Activated T-cell treated with anti-CD3 and anti-CD28 coated beads, Interleukin-2, amount 50 U/mL, for 72 hours (primary cell): ENCODE results near the gene TNFSF13B. TPM values are rescaled to one million over a fixed set of nuclear protein-coding genes. Genes with fewer than 3 reads are reported as not detected.

Experiments
- ATAC-seq, 2 donors: fragments of 150-1000 bp; cut with Tn5 transposase; replicated peaks in 1 of 2; 2 replicates each; pipeline ENCODE4 v1.10.0; 2021; ENCODE audit warnings: moderate library complexity in 2 of 2, mild to moderate bottlenecking in 1 of 2
- DNase-seq, 2 donors: peaks; one replicate each; pipeline ENCODE4 v3.0.0; 2021 to 2022; ENCODE audit warnings: mixed read lengths in 1 of 2
- H3K27ac Mint-ChIP-seq: one replicate; pipeline ENCODE4 v1.8.0; 2022; ENCODE audit warnings: mild to moderate bottlenecking, moderate library complexity, mixed read lengths
- H3K27me3 Mint-ChIP-seq: one replicate; pipeline ENCODE4 v1.8.0; 2022; ENCODE audit warnings: low read depth, mixed read lengths
- H3K36me3 Mint-ChIP-seq, 2 donors: one replicate each; pipeline ENCODE4 v1.8.0; 2022; ENCODE audit warnings: mixed read lengths in 2 of 2, mild to moderate bottlenecking in 1 of 2; ENCODE audit not compliant: insufficient read depth in 2 of 2
- H3K4me1 Mint-ChIP-seq: one replicate; pipeline ENCODE4 v1.8.0; 2022; ENCODE audit warnings: low read depth, mixed read lengths
- H3K4me3 Mint-ChIP-seq, 2 donors: one replicate each; pipeline ENCODE4 v1.8.0; 2022; ENCODE audit warnings: mild to moderate bottlenecking in 2 of 2, mixed read lengths in 2 of 2, moderate library complexity in 2 of 2
- H3K9me3 Mint-ChIP-seq, 2 donors: one replicate each; pipeline ENCODE4 v1.8.0; 2022; ENCODE audit warnings: mixed read lengths in 2 of 2
- total RNA-seq, 2 donors: library from RNA; stranded (reverse); gene quantifications; one replicate each; pipeline ENCODE4 v1.2.3, GENCODE V29; 2022

The TNFSF13B gene
- 1 to 10 TPM; 2.7 TPM for total RNA-seq

- ATAC-seq (peak; percentile 73 to 79), DNase-seq (peak; percentile 45 to 53)
- Mint-ChIP-seq H3K36me3 (no peaks in the 10 kb centered on the region), H3K4me3 (peak within 1 kb of the TSS; percentile 84 to 86), H3K9me3 (peaks cover 0 to 2% of the 10 kb centered on the region in 2 donors), H3K27me3 (no peaks in the 10 kb centered on the region), H3K27ac (peak within 1 kb of the TSS; percentile 91), H3K4me1 (peaks cover 51% of the 10 kb centered on the region)
These were observed at the start of gene TNFSF13B for GRCh38 chr13:108269601-108270328. TNFSF13B (plus strand) TSS chr13:108269718; CDS start chr13:108269896, 178 bp downstream.

- H3K4me1 Mint-ChIP-seq = peaks cover 53% of the 10 kb centered on the region
- ATAC-seq = no peak
- H3K4me3 Mint-ChIP-seq = peak overlapping the region; percentile 90 to 94
- no peaks in the 10 kb centered on the region for H3K9me3 Mint-ChIP-seq
- peak overlapping the region; percentile 57 for H3K27ac Mint-ChIP-seq
- no peak for DNase-seq
- no peaks in the 10 kb centered on the region for H3K27me3 Mint-ChIP-seq
- peaks cover 0 to 1% of the 10 kb centered on the region in 2 donors for H3K36me3 Mint-ChIP-seq
These were observed 49.5 kb upstream of the TNFSF13B start for GRCh38 chr13:108220041-108220440.

GRCh38 chr13:108223687-108224503 is 45.6 kb upstream of the TNFSF13B start:
- Mint-ChIP-seq H3K36me3 (no peaks in the 10 kb centered on the region), H3K27me3 (no peaks in the 10 kb centered on the region), H3K4me1 (peaks cover 56% of the 10 kb centered on the region), H3K27ac (no peak overlapping the region), H3K9me3 (no peaks in the 10 kb centered on the region), H3K4me3 (no peak overlapping the region)
- DNase-seq (no peak), ATAC-seq (no peak)

- peak; percentile 54 to 61 for ATAC-seq
- no peaks in the 10 kb centered on the region for H3K9me3 Mint-ChIP-seq
- DNase-seq = no peak
- H3K36me3 Mint-ChIP-seq = peaks cover 3% of the 10 kb centered on the region in 2 donors
- H3K4me1 Mint-ChIP-seq = peaks cover 41% of the 10 kb centered on the region
- no peak overlapping the region for H3K27ac Mint-ChIP-seq
- H3K4me3 Mint-ChIP-seq = peak overlapping the region in 1 of 2 donors; percentile 6
- no peaks in the 10 kb centered on the region for H3K27me3 Mint-ChIP-seq
These were observed 44.1 kb upstream of the TNFSF13B start for GRCh38 chr13:108225440-108225839.

- peaks cover 36% of the 10 kb centered on the region for H3K4me1 Mint-ChIP-seq
- no peak overlapping the region for H3K4me3 Mint-ChIP-seq
- H3K27me3 Mint-ChIP-seq = no peaks in the 10 kb centered on the region
- ATAC-seq (peak; percentile 34 to 44), DNase-seq (no peak)
- H3K36me3 Mint-ChIP-seq = peaks cover 3% of the 10 kb centered on the region in 2 donors
- H3K27ac Mint-ChIP-seq = no peak overlapping the region
- H3K9me3 Mint-ChIP-seq = no peaks in the 10 kb centered on the region
These were observed 43.3 kb upstream of the TNFSF13B start for GRCh38 chr13:108226184-108226583.

GRCh38 chr13:108227651-108228272 is 41.8 kb upstream of the TNFSF13B start:
- H3K4me3 Mint-ChIP-seq = no peak overlapping the region
- no peak for ATAC-seq
- DNase-seq = peak in 1 of 2 donors; percentile 41
- H3K9me3 Mint-ChIP-seq = no peaks in the 10 kb centered on the region
- peaks cover 3% of the 10 kb centered on the region in 2 donors for H3K36me3 Mint-ChIP-seq
- peaks cover 31% of the 10 kb centered on the region for H3K4me1 Mint-ChIP-seq
- peak overlapping the region; percentile 68 for H3K27ac Mint-ChIP-seq
- no peaks in the 10 kb centered on the region for H3K27me3 Mint-ChIP-seq

- Mint-ChIP-seq H3K27me3 (no peaks in the 10 kb centered on the region), H3K9me3 (no peaks in the 10 kb centered on the region), H3K4me1 (peaks cover 17% of the 10 kb centered on the region), H3K36me3 (peaks cover 5 to 7% of the 10 kb centered on the region in 2 donors), H3K4me3 (no peak overlapping the region), H3K27ac (no peak overlapping the region)
- ATAC-seq = no peak
- DNase-seq = no peak
These were observed 39.1 kb upstream of the TNFSF13B start for GRCh38 chr13:108230377-108230776.

GRCh38 chr13:108249150-108249549 is 20.4 kb upstream of the TNFSF13B start:
- Mint-ChIP-seq H3K36me3 (peaks cover 7 to 12% of the 10 kb centered on the region in 2 donors), H3K27me3 (no peaks in the 10 kb centered on the region), H3K27ac (no peak overlapping the region), H3K4me1 (peaks cover 8% of the 10 kb centered on the region), H3K4me3 (no peak overlapping the region), H3K9me3 (peaks cover 6 to 16% of the 10 kb centered on the region in 2 donors)
- peak in 1 of 2 donors; percentile 46 for ATAC-seq
- DNase-seq = no peak

- Mint-ChIP-seq H3K9me3 (no peaks in the 10 kb centered on the region), H3K36me3 (no peaks in the 10 kb centered on the region), H3K4me3 (no peak overlapping the region), H3K4me1 (no peaks in the 10 kb centered on the region), H3K27ac (no peak overlapping the region), H3K27me3 (no peaks in the 10 kb centered on the region)
- DNase-seq = no peak
- no peak for ATAC-seq
These were observed 12.3 kb upstream of the TNFSF13B start for GRCh38 chr13:108257248-108257647.

- Mint-ChIP-seq H3K4me3 (no peak overlapping the region), H3K9me3 (peaks cover 0 to 2% of the 10 kb centered on the region in 2 donors), H3K27ac (no peak overlapping the region), H3K27me3 (no peaks in the 10 kb centered on the region), H3K4me1 (peaks cover 21% of the 10 kb centered on the region), H3K36me3 (no peaks in the 10 kb centered on the region)
- ATAC-seq (no peak), DNase-seq (no peak)
These were observed 5.7 kb upstream of the TNFSF13B start for GRCh38 chr13:108263621-108264355.

- Mint-ChIP-seq H3K36me3 (no peaks in the 10 kb centered on the region), H3K9me3 (peaks cover 0 to 2% of the 10 kb centered on the region in 2 donors), H3K4me1 (peaks cover 45% of the 10 kb centered on the region), H3K4me3 (peak overlapping the region; percentile 61 to 76), H3K27me3 (no peaks in the 10 kb centered on the region), H3K27ac (no peak overlapping the region)
- DNase-seq (no peak), ATAC-seq (no peak)
These were observed 3.1 kb upstream of the TNFSF13B start for GRCh38 chr13:108266321-108266990.

GRCh38 chr13:108267347-108267746 is 2.2 kb upstream of the TNFSF13B start:
- H3K9me3 Mint-ChIP-seq = peaks cover 0 to 2% of the 10 kb centered on the region in 2 donors
- H3K4me3 Mint-ChIP-seq = no peak overlapping the region
- no peaks in the 10 kb centered on the region for H3K27me3 Mint-ChIP-seq
- DNase-seq (no peak), ATAC-seq (no peak)
- peaks cover 49% of the 10 kb centered on the region for H3K4me1 Mint-ChIP-seq
- H3K27ac Mint-ChIP-seq = no peak overlapping the region
- H3K36me3 Mint-ChIP-seq = no peaks in the 10 kb centered on the region
